SK-N-SH (cell line): Measurements from ENCODE around the gene ZNRF1. TPM values are rescaled to one million over a fixed set of nuclear protein-coding genes. Genes with fewer than 3 reads are reported as not detected.

Experiments used
- CTCF ChIA-PET: fragments of 300-600, 350-600 bp; formaldehyde crosslinking; extraction: SDS; loops from one replicate; lab custom pipeline; 2021; lab: Yijun Ruan, JAX
- POLR2A ChIA-PET: fragments of 350-600 bp; sonication (Branson Sonifier 250); formaldehyde crosslinking; extraction: SDS; loops from one replicate; lab custom pipeline; 2020; ENCODE audit warnings: antibody characterized with exemption, inconsistent platforms; lab: Yijun Ruan, JAX
- DNase-seq: peaks from one replicate; pipeline ENCODE4 v3.0.0; 2012
- H2AFZ ChIP-seq: fragments of 200-600 bp; sonication (generic); 2 replicates; pipeline ENCODE4 v1.8.1; 2016; ENCODE audit warnings: antibody characterized with exemption, mild to moderate bottlenecking, low read depth
- H3F3A ChIP-seq: fragments of 200-600 bp; sonication (generic); replicated peaks from 2 replicates; pipeline ENCODE3; 2016; ENCODE audit warnings: antibody characterized with exemption, mild to moderate bottlenecking; ENCODE audit not compliant: insufficient read depth
- H3K27ac ChIP-seq, 2 experiments: fragments of 200-500 bp in 1 of 2; fragments of 200-600 bp in 1 of 2; sonication (Bioruptor generic) in 1 of 2; sonication (generic), shearing (Covaris generic) in 1 of 2; 2 replicates each; pipeline versions ENCODE4 v1.5.1 to v1.6.1; 2014 to 2016; ENCODE audit warnings: low read depth in 2 of 2, inconsistent platforms in 1 of 2, low read length in 1 of 2, mild to moderate bottlenecking in 1 of 2, mixed read lengths in 1 of 2
- H3K27me3 ChIP-seq: fragments of 200-600 bp; sonication (generic), shearing (Covaris generic); 2 replicates; pipeline ENCODE4 v1.6.1; 2016; ENCODE audit warnings: mixed run types; ENCODE audit not compliant: insufficient read depth
- H3K36me3 ChIP-seq, 2 experiments: fragments of 200-500 bp in 1 of 2; fragments of 200-600 bp in 1 of 2; sonication (Bioruptor generic) in 1 of 2; sonication (generic) in 1 of 2; replicated peaks in 1 of 2; 2 replicates each; pipeline versions ENCODE3 to v1.5.1; 2014 to 2016; ENCODE audit warnings: low read length in 1 of 2, mild to moderate bottlenecking in 1 of 2; ENCODE audit not compliant: insufficient read depth in 2 of 2, control insufficient read depth in 1 of 2
- H3K4me1 ChIP-seq, 2 experiments: fragments of 200-500 bp in 1 of 2; fragments of 200-600 bp in 1 of 2; sonication (Bioruptor generic) in 1 of 2; sonication (generic), shearing (Covaris generic) in 1 of 2; 2 replicates each; pipeline versions ENCODE4 v1.5.1 to v1.6.1; 2014 to 2016; ENCODE audit warnings: low read depth in 1 of 2, low read length in 1 of 2, mixed run types in 1 of 2; ENCODE audit not compliant: insufficient read depth in 2 of 2, control insufficient read depth in 1 of 2
- H3K4me2 ChIP-seq: fragments of 200-600 bp; sonication (generic), shearing (Covaris generic); 2 replicates; pipeline ENCODE4 v1.6.1; 2017; ENCODE audit warnings: mixed run types
- H3K4me3 ChIP-seq, 2 experiments: fragments of 200-500 bp in 1 of 2; fragments of 200-600 bp in 1 of 2; sonication (Bioruptor generic) in 1 of 2; sonication (generic), shearing (Covaris generic) in 1 of 2; 2 replicates each; pipeline versions ENCODE4 v1.5.1 to v1.8.1; 2014 to 2016; ENCODE audit warnings: low read depth in 2 of 2, inconsistent platforms in 1 of 2, low read length in 1 of 2, mild to moderate bottlenecking in 1 of 2, mixed read lengths in 1 of 2, moderate library complexity in 1 of 2
- H3K79me2 ChIP-seq: fragments of 200-600 bp; sonication (generic); 2 replicates; pipeline ENCODE4 v1.8.1; 2017; ENCODE audit warnings: mild to moderate bottlenecking; ENCODE audit not compliant: insufficient read depth
- H3K9ac ChIP-seq: fragments of 200-600 bp; sonication (generic); 2 replicates; pipeline ENCODE4 v1.6.1; 2017; ENCODE audit warnings: mixed run types
- H3K9me2 ChIP-seq: fragments of 200-600 bp; sonication (generic); 2 replicates; pipeline ENCODE4 v1.6.1; 2017; ENCODE audit warnings: mixed run types
- H3K9me3 ChIP-seq: fragments of 200-600 bp; sonication (generic); 2 replicates; pipeline ENCODE4 v1.6.1; 2017; ENCODE audit warnings: mixed run types, mild to moderate bottlenecking, moderate library complexity
- H4K20me1 ChIP-seq: fragments of 200-600 bp; sonication (generic); 2 replicates; pipeline ENCODE4 v1.6.1; 2017; ENCODE audit warnings: mild to moderate bottlenecking, mixed run types; ENCODE audit not compliant: insufficient read depth
- ELF1 ChIP-seq: IDR thresholded peaks from 2 replicates; pipeline ENCODE4 v1.4.0; 2012
- EZH2phosphoT487 ChIP-seq: fragments of 200-600 bp; sonication (generic); IDR thresholded peaks from 2 replicates; pipeline ENCODE4 v1.6.1; 2017; ENCODE audit warnings: low read depth, mixed run types, mild to moderate bottlenecking, antibody characterized with exemption, moderate library complexity, borderline replicate concordance
- FOXM1 ChIP-seq: IDR thresholded peaks from 2 replicates; pipeline ENCODE4 v1.4.0; 2012; ENCODE audit warnings: low read depth, mild to moderate bottlenecking
- GABPA ChIP-seq: IDR thresholded peaks from 2 replicates; pipeline ENCODE4 v1.4.0; 2012; ENCODE audit warnings: low read depth, mild to moderate bottlenecking
- MAX ChIP-seq: IDR thresholded peaks from 2 replicates; pipeline ENCODE4 v1.4.0; 2012; ENCODE audit warnings: low read depth
- MXI1 ChIP-seq: IDR thresholded peaks from 2 replicates; pipeline ENCODE4 v1.6.1; 2012; ENCODE audit warnings: mild to moderate bottlenecking, low read depth, low read length, improper control_type of control experiment
- NFIC ChIP-seq: IDR thresholded peaks from 2 replicates; pipeline ENCODE4 v1.4.0; 2012; ENCODE audit warnings: borderline replicate concordance
- RCOR1 ChIP-seq: fragments of 150-350 bp; IDR thresholded peaks from 2 replicates; pipeline ENCODE4 v1.6.1; 2017; ENCODE audit warnings: antibody characterized with exemption, low read length
- RFX5 ChIP-seq: IDR thresholded peaks from 2 replicates; pipeline ENCODE4 v1.6.1; 2012; ENCODE audit warnings: mild to moderate bottlenecking, improper control_type of control experiment, low read length
- SIN3A ChIP-seq: IDR thresholded peaks from 2 replicates; pipeline ENCODE4 v1.6.1; 2012; ENCODE audit warnings: low read depth, mild to moderate bottlenecking, low read length, moderate library complexity, borderline replicate concordance
- SMC3 ChIP-seq: IDR thresholded peaks from 2 replicates; pipeline ENCODE4 v1.6.1; 2012; ENCODE audit warnings: low read depth, low read length, improper control_type of control experiment
- USF2 ChIP-seq: fragments of 150-350 bp; IDR thresholded peaks from 2 replicates; pipeline ENCODE4 v1.6.1; 2017; ENCODE audit warnings: antibody characterized with exemption, low read length, low read depth, borderline replicate concordance
- WGBS: methylation state at CpG from one replicate; pipeline ENCODE4 v1.1.6; 2017; ENCODE audit warnings: low lambda C conversion rate; 5-methylcytosine and 5-hydroxymethylcytosine counted together
- polyA plus RNA-seq, 3 experiments: library from polyadenylated mRNA; depleted of rRNA; stranded (reverse); fragments of >200 nt; gene quantifications; 2 replicates each; pipeline ENCODE4 v1.2.3, GENCODE V29; 2012
- TF ChIP-seq, protein P1 (sequence below): IDR thresholded peaks from 2 replicates; pipeline ENCODE4 v1.4.0; 2012; ENCODE audit warnings: low read depth, borderline replicate concordance
- TF ChIP-seq, protein P2 (sequence below): IDR thresholded peaks from 2 replicates; pipeline ENCODE4 v1.6.1; 2012; ENCODE audit warnings: mild to moderate bottlenecking, low read depth, low read length, moderate library complexity

ZNRF1 gene
- polyA plus RNA-seq, 1 of the 3 experiments (the other 2 are of a cell fraction), result 23.7 TPM

DNA sequence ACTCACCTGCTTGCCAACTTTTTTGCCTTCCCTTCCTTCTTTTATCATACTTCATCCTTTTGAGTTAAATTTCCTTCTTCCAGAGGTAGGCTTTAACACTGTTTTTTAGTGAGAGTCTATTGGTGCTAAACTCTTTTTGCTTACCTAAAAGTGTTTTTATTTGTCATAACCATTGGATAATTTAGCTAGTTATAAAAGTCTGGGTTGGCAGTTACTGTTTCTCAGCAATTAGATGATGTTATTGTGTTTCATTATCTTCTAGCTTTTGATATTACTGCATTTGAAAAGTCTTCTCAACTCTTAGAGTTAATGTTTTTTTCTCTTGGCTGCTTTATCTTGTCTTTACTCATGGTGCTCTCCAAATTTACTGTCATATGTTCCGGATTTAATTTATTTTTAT lies 22.6 kb downstream of the ZNRF1 start:
- H3F3A ChIP-seq, result peaks cover 15% of the 10 kb centered on the region
- peaks cover 4% of the 10 kb centered on the region; the same call in 1 of the 2 replicates for H3K9me3 ChIP-seq
- no peak for DNase-seq
- POLR2A ChIA-PET, result no interaction called here
- H3K27ac ChIP-seq, result no peak overlapping the region
- H3K9ac ChIP-seq, result no peak overlapping the region
- H3K27me3 ChIP-seq, result no peaks in the 10 kb centered on the region
- no peak for TF ChIP-seq SMC3
- TF ChIP-seq USF2, result no peak
- no peak for TF ChIP-seq NFIC
- no peak for TF ChIP-seq RFX5
- TF ChIP-seq EZH2phosphoT487, result no peak
- no peak for TF ChIP-seq MAX
- no peak for TF ChIP-seq SIN3A
- TF ChIP-seq FOXM1, result no peak
- TF ChIP-seq, protein P1, sequence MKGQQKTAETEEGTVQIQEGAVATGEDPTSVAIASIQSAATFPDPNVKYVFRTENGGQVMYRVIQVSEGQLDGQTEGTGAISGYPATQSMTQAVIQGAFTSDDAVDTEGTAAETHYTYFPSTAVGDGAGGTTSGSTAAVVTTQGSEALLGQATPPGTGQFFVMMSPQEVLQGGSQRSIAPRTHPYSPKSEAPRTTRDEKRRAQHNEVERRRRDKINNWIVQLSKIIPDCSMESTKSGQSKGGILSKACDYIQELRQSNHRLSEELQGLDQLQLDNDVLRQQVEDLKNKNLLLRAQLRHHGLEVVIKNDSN, result no peak
- TF ChIP-seq RCOR1, result no peak
- TF ChIP-seq, protein P2, sequence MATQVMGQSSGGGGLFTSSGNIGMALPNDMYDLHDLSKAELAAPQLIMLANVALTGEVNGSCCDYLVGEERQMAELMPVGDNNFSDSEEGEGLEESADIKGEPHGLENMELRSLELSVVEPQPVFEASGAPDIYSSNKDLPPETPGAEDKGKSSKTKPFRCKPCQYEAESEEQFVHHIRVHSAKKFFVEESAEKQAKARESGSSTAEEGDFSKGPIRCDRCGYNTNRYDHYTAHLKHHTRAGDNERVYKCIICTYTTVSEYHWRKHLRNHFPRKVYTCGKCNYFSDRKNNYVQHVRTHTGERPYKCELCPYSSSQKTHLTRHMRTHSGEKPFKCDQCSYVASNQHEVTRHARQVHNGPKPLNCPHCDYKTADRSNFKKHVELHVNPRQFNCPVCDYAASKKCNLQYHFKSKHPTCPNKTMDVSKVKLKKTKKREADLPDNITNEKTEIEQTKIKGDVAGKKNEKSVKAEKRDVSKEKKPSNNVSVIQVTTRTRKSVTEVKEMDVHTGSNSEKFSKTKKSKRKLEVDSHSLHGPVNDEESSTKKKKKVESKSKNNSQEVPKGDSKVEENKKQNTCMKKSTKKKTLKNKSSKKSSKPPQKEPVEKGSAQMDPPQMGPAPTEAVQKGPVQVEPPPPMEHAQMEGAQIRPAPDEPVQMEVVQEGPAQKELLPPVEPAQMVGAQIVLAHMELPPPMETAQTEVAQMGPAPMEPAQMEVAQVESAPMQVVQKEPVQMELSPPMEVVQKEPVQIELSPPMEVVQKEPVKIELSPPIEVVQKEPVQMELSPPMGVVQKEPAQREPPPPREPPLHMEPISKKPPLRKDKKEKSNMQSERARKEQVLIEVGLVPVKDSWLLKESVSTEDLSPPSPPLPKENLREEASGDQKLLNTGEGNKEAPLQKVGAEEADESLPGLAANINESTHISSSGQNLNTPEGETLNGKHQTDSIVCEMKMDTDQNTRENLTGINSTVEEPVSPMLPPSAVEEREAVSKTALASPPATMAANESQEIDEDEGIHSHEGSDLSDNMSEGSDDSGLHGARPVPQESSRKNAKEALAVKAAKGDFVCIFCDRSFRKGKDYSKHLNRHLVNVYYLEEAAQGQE, result no peak
- no peak for TF ChIP-seq MXI1
- TF ChIP-seq GABPA, result no peak
- TF ChIP-seq ELF1, result no peak
- WGBS, result 95% methylated on average over 1 of the region's 1 CpG
- peaks cover 0 to 12% of the 10 kb centered on the region in 2 experiments for H3K36me3 ChIP-seq
- H3K9me2 ChIP-seq, result no peaks in the 10 kb centered on the region
- H4K20me1 ChIP-seq, result peaks cover 5% of the 10 kb centered on the region
- H3K79me2 ChIP-seq, result peaks cover 97% of the 10 kb centered on the region
- H3K4me1 ChIP-seq, result peaks cover 0 to 14% of the 10 kb centered on the region in 2 experiments; a peak in 2 of 4 replicates
- CTCF ChIA-PET, result interaction anchor here (1.5 kb wide), 1 partner anchor 23 kb away, joined by 5 read pairs; the partner anchor contains the start of gene ZNRF1
- no peak overlapping the region for H2AFZ ChIP-seq
- no peak overlapping the region for H3K4me3 ChIP-seq
- no peak overlapping the region for H3K4me2 ChIP-seq
